Nephron (organoid): Measurements from ENCODE around the gene COPS4.
"Not testable (repeated sequence)": the region's sequence is repeated elsewhere in the genome, so short reads cannot be mapped to it uniquely, and the experiment has no call there.

ENCODE experiments used
- H3K27ac Mint-ChIP-seq, 3 experiments: 2 replicates each; pipeline ENCODE4 v1.8.0; 2020; ENCODE audit warnings: mixed read lengths in 3 of 3, mild to moderate bottlenecking in 2 of 3, moderate library complexity in 1 of 3
- H3K27me3 Mint-ChIP-seq: 2 replicates; pipeline ENCODE4 v1.8.0; 2021; ENCODE audit warnings: low read depth, mild to moderate bottlenecking, moderate library complexity, mixed read lengths
- H3K36me3 Mint-ChIP-seq: 2 replicates; pipeline ENCODE4 v1.8.0; 2020; ENCODE audit warnings: low read depth, mixed read lengths
- H3K4me1 Mint-ChIP-seq: 2 replicates; pipeline ENCODE4 v1.8.0; 2020; ENCODE audit warnings: mixed read lengths
- H3K4me3 Mint-ChIP-seq, 3 experiments: 2 replicates each; pipeline ENCODE4 v1.8.0; 2020; ENCODE audit warnings: mild to moderate bottlenecking in 3 of 3, mixed read lengths in 3 of 3, moderate library complexity in 2 of 3
- H3K9me3 Mint-ChIP-seq: 2 replicates; pipeline ENCODE4 v1.8.0; 2020; ENCODE audit warnings: mixed read lengths
- CTCF ChIP-seq, 3 experiments: fragments of 200-600 bp; sonication (generic); IDR thresholded peaks; one replicate each; pipeline ENCODE4 v1.5.0; 2021; ENCODE audit warnings: antibody characterized with exemption in 3 of 3; ENCODE audit not compliant: unreplicated experiment in 3 of 3

The COPS4 gene

GRCh38 chr4:83022724-83023450, 12.1 kb upstream of the COPS4 start:
- H3K27me3 Mint-ChIP-seq: peaks cover 8% of the 10 kb centered on the region
- H3K9me3 Mint-ChIP-seq: peaks cover 26% of the 10 kb centered on the region
- no peak overlapping the region for H3K27ac Mint-ChIP-seq
- no peaks in the 10 kb centered on the region for H3K4me1 Mint-ChIP-seq
- H3K36me3 Mint-ChIP-seq: no peaks in the 10 kb centered on the region
- H3K4me3 Mint-ChIP-seq: no peak overlapping the region
- no peak for TF ChIP-seq CTCF (IDR thresholded peaks at IDR 0.05; ENCODE audit: unreplicated experiment in 3 of 3)

DNA sequence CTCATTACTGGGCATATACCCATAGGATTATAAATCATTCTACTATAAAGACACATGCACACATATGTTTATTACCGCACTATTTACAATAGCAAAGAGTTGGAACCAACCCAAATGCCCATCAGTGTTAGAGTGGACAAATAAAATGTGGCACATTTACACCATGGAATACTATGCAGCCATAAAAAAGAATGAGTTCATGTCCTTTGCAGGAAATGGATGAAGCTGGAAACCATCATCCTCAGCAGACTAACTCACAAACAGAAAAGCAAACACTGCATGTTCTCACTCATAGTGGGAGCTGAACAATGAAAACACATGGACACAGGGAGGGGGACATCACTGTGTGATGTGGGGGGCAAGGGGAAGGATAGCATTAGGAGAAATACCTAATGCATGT, 11.4 kb upstream of the COPS4 start:
- H3K36me3 Mint-ChIP-seq, H3K4me3 Mint-ChIP-seq, H3K4me1 Mint-ChIP-seq, H3K27ac Mint-ChIP-seq: not testable (repeated sequence)
- Mint-ChIP-seq H3K9me3 (peaks cover 26% of the 10 kb centered on the region), H3K27me3 (peaks cover 13% of the 10 kb centered on the region)

DNA sequence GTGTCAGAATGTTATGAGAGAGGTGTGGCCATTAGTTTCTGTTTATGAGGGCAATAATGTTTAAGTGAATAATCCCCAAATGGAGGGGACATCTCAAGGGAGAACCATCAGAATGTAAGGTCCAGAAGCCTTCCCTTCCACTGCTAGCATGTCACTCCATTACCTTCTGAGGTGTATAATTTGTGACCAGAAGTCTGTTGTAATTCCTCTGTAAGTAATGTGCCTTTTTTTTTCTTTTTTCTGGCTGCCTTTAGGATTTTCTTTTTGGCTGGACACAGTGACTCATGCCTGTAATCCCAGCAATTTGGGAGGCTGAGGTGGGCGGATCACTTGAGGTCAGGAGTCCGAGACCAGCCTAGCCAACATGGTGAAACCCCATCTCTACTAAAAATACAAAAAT, 10.8 kb upstream of the COPS4 start:
- Mint-ChIP-seq H3K9me3 (peaks cover 26% of the 10 kb centered on the region), H3K27ac (no peak overlapping the region), H3K4me3 (no peak overlapping the region), H3K27me3 (peaks cover 19% of the 10 kb centered on the region), H3K36me3 (no peaks in the 10 kb centered on the region), H3K4me1 (no peaks in the 10 kb centered on the region)
- no peak for TF ChIP-seq CTCF (IDR thresholded peaks at IDR 0.05; ENCODE audit: unreplicated experiment in 3 of 3)

GRCh38 chr4:83025563-83025962, 9.4 kb upstream of the COPS4 start:
- no peak overlapping the region for H3K4me3 Mint-ChIP-seq
- H3K36me3 Mint-ChIP-seq: no peaks in the 10 kb centered on the region
- no peak for TF ChIP-seq CTCF (IDR thresholded peaks at IDR 0.05; ENCODE audit: unreplicated experiment in 3 of 3)
- H3K27me3 Mint-ChIP-seq: peaks cover 21% of the 10 kb centered on the region
- no peaks in the 10 kb centered on the region for H3K4me1 Mint-ChIP-seq
- peaks cover 26% of the 10 kb centered on the region for H3K9me3 Mint-ChIP-seq
- H3K27ac Mint-ChIP-seq: no peak overlapping the region

GRCh38 chr4:83028976-83029375, 6.0 kb upstream of the COPS4 start:
- TF ChIP-seq CTCF (IDR thresholded peaks at IDR 0.05; ENCODE audit: unreplicated experiment in 3 of 3): no peak
- Mint-ChIP-seq H3K27ac (no peak overlapping the region), H3K9me3 (peaks cover 20% of the 10 kb centered on the region), H3K36me3 (no peaks in the 10 kb centered on the region), H3K4me3 (no peak overlapping the region), H3K4me1 (no peaks in the 10 kb centered on the region), H3K27me3 (peaks cover 32% of the 10 kb centered on the region)

DNA sequence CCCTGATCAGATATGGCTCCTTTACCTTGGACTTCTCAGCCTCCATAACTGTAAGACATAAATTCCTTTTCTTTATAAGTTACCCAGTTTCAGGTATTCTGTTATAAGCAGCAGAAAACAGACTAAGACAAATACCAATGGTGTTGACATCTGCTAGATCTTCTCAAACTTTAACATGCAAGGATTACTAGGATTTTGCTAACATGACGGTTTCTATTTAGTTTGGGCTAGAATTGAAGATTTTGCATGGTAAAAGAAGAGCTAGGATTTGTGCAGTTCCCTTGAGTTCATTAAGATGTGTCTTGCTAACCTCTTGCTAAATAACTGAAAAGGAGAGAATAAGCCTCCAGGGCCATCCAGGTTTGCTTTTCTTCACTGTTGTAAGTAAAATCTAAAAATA, 5.3 kb upstream of the COPS4 start:
- H3K27ac Mint-ChIP-seq: no peak overlapping the region
- no peak overlapping the region for H3K4me3 Mint-ChIP-seq
- H3K27me3 Mint-ChIP-seq: peaks cover 32% of the 10 kb centered on the region
- no peaks in the 10 kb centered on the region for H3K4me1 Mint-ChIP-seq
- H3K9me3 Mint-ChIP-seq: peaks cover 16% of the 10 kb centered on the region
- no peaks in the 10 kb centered on the region for H3K36me3 Mint-ChIP-seq
- TF ChIP-seq CTCF (IDR thresholded peaks at IDR 0.05; ENCODE audit: unreplicated experiment in 3 of 3): no peak
